HepG2 (cell line): Measurements from ENCODE around the gene MVP. TPM values are rescaled to one million over a fixed set of nuclear protein-coding genes. Genes with fewer than 3 reads are reported as not detected.
A peak's percentile ranks its signal among the peaks of the same experiment; 100 is the strongest.

ENCODE experiments used
- AHR ChIP-seq: IDR thresholded peaks from 2 replicates; pipeline ENCODE4 v1.6.1; 2018; ENCODE audit warnings: missing genetic modification reagents, missing compliant biosample characterization
- ATF3 ChIP-seq: sonication (generic); formaldehyde crosslinking; IDR thresholded peaks from 2 replicates; pipeline ENCODE4 v1.4.0; 2020; ENCODE audit warnings: missing genetic modification reagents
- KAT8 ChIP-seq: IDR thresholded peaks from 2 replicates; pipeline ENCODE4 v1.6.1; 2016; ENCODE audit warnings: missing genetic modification reagents, missing compliant biosample characterization
- KDM4B ChIP-seq: sonication (generic); formaldehyde crosslinking; IDR thresholded peaks from 2 replicates; pipeline ENCODE4 v1.4.0; 2020; ENCODE audit warnings: missing genetic modification reagents
- MIXL1 ChIP-seq: IDR thresholded peaks from 2 replicates; pipeline ENCODE4 v1.6.1; 2016
- SMYD3 ChIP-seq: sonication (generic); formaldehyde crosslinking; IDR thresholded peaks from 2 replicates; pipeline ENCODE4 v1.8.1; 2023; ENCODE audit warnings: mild to moderate bottlenecking, missing genetic modification reagents
- TCF12 ChIP-seq, 2 experiments: fragments of 450-650 bp in 1 of 2; sonication (generic) in 1 of 2; formaldehyde crosslinking in 1 of 2; IDR thresholded peaks; 2 replicates each; pipeline versions ENCODE4 v1.6.1 to v1.8.0; 2017 to 2022; ENCODE audit warnings: antibody characterized with exemption in 1 of 2, mild to moderate bottlenecking in 1 of 2, missing genetic modification reagents in 1 of 2, moderate library complexity in 1 of 2
- ZBTB1 ChIP-seq: sonication (generic); formaldehyde crosslinking; IDR thresholded peaks from 2 replicates; pipeline ENCODE4 v1.4.0; 2020; ENCODE audit warnings: missing genetic modification reagents, borderline replicate concordance
- ZBTB37 ChIP-seq: sonication (generic); formaldehyde crosslinking; IDR thresholded peaks from 2 replicates; pipeline ENCODE4 v1.4.0; 2020; ENCODE audit warnings: mild to moderate bottlenecking, missing genetic modification reagents
- ZNF296 ChIP-seq: sonication (generic); formaldehyde crosslinking; conservative IDR thresholded peaks from 2 replicates; pipeline ENCODE4 v1.5.0; 2020; ENCODE audit warnings: mild to moderate bottlenecking, missing genetic modification reagents
- ZNF34 ChIP-seq: sonication (generic); formaldehyde crosslinking; IDR thresholded peaks from 2 replicates; pipeline ENCODE4 v1.4.0; 2020; ENCODE audit warnings: mild to moderate bottlenecking, missing genetic modification reagents, borderline replicate concordance
- ZNF552 ChIP-seq: sonication (generic); formaldehyde crosslinking; IDR thresholded peaks from 2 replicates; pipeline ENCODE4 v1.9.0; 2022; ENCODE audit warnings: missing genetic modification reagents, mild to moderate bottlenecking, borderline replicate concordance
- ZNF558 ChIP-seq: sonication (generic); formaldehyde crosslinking; IDR thresholded peaks from 2 replicates; pipeline ENCODE4 v1.9.0; 2022; ENCODE audit warnings: mild to moderate bottlenecking, missing genetic modification reagents, borderline replicate concordance
- ZNF597 ChIP-seq: sonication (generic); formaldehyde crosslinking; IDR thresholded peaks from 2 replicates; pipeline ENCODE4 v1.5.0; 2020; ENCODE audit warnings: missing genetic modification reagents
- ZNF652 ChIP-seq: IDR thresholded peaks from 2 replicates; pipeline ENCODE4 v1.6.1; 2016; ENCODE audit warnings: low read depth, borderline replicate concordance
- ZNF737 ChIP-seq: sonication (generic); formaldehyde crosslinking; IDR thresholded peaks from 2 replicates; pipeline ENCODE4 v1.5.0; 2020; ENCODE audit warnings: missing genetic modification reagents, mild to moderate bottlenecking, borderline replicate concordance
- ZNF83 ChIP-seq: sonication (generic); formaldehyde crosslinking; IDR thresholded peaks from 2 replicates; pipeline ENCODE4 v1.4.0; 2020; ENCODE audit warnings: missing genetic modification reagents, mild to moderate bottlenecking, borderline replicate concordance
- ZNF841 ChIP-seq: sonication (generic); formaldehyde crosslinking; IDR thresholded peaks from 2 replicates; pipeline ENCODE4 v1.8.1; 2023; ENCODE audit warnings: missing genetic modification reagents, borderline replicate concordance
- polyA plus RNA-seq, 8 experiments: library from polyadenylated mRNA; depleted of rRNA in 3 of 8; stranded (reverse) in 7 of 8; unstranded in 1 of 8; fragments of >200 nt; fragmentation: Illumina TruSeq in 4 of 8; extraction: Trizol in 4 of 8; gene quantifications; 2 replicates each; pipeline versions ENCODE4 v1.2.1 to v1.2.3, GENCODE V29; 2011 to 2016; ENCODE audit warnings: low read depth in 4 of 8, missing spikeins in 1 of 8, mixed read lengths in 1 of 8; ENCODE audit not compliant: insufficient read depth in 1 of 8
- total RNA-seq, 5 experiments: library from RNA; depleted of rRNA; stranded (reverse); fragments of >200 nt; fragmentation: Illumina TruSeq; extraction: Trizol; gene quantifications; 2 replicates each; pipeline ENCODE4 v1.2.3, GENCODE V29; 2016; ENCODE audit warnings: low read depth in 1 of 5
- TF ChIP-seq, protein P1 (sequence below): sonication (generic); formaldehyde crosslinking; IDR thresholded peaks from 2 replicates; pipeline ENCODE4 v1.4.0; 2020; ENCODE audit warnings: missing genetic modification reagents; ENCODE audit errors: not compliant biosample characterization
- TF ChIP-seq, protein P2 (sequence below): IDR thresholded peaks from 2 replicates; pipeline ENCODE4 v1.4.0; 2020; ENCODE audit warnings: mild to moderate bottlenecking, missing genetic modification reagents

Gene MVP
- total and polyA plus RNA-seq, 2 of the 13 experiments (the other 11 are each of a cell fraction or from before 2014, with no cell fraction given), result 22.9 to 43.5 TPM

GRCh38 chr16:29807426-29808218, 12.6 kb upstream of the MVP start (continued):
- TF ChIP-seq TCF12 (IDR thresholded peaks at IDR 0.05) (no peak), TCF12 (CRISPR knock-in tag; IDR thresholded peaks at IDR 0.05) (peak; percentile 94), ZBTB1 (CRISPR knock-in tag) (no peak), KDM4B (CRISPR knock-in tag) (peak; percentile 68), SMYD3 (CRISPR knock-in tag) (peak; percentile 91; the same call in 1 of the 2 replicates), ZNF558 (peak; percentile 99), ZBTB37 (peak; percentile 90; the same call in 1 of the 2 replicates), ZNF841 (peak; percentile 94; the same call in 1 of the 2 replicates), ZNF597 (CRISPR knock-in tag) (no peak), ZNF83 (CRISPR knock-in tag) (peak; percentile 97), ZNF552 (peak; percentile 87), ZNF652 (CRISPR knock-in tag) (peak; percentile 20; the same call in 1 of the 2 replicates), ATF3 (CRISPR knock-in tag) (peak; percentile 51; the same call in 1 of the 2 replicates), ZNF737 (CRISPR knock-in tag) (peak; percentile 99), KAT8 (CRISPR knock-in tag) (peak; percentile 73), ZNF296 (CRISPR knock-in tag) (no peak), AHR (CRISPR knock-in tag) (peak; percentile 98; the same call in 1 of the 2 replicates), ZNF34 (CRISPR knock-in tag) (peak; percentile 99; the same call in 1 of the 2 replicates), MIXL1 (peak; percentile 72)
- TF ChIP-seq, protein P1, sequence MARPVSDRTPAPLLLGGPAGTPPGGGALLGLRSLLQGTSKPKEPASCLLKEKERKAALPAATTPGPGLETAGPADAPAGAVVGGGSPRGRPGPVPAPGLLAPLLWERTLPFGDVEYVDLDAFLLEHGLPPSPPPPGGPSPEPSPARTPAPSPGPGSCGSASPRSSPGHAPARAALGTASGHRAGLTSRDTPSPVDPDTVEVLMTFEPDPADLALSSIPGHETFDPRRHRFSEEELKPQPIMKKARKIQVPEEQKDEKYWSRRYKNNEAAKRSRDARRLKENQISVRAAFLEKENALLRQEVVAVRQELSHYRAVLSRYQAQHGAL (CRISPR knock-in tag), result peak; percentile 94
- TF ChIP-seq, protein P2, sequence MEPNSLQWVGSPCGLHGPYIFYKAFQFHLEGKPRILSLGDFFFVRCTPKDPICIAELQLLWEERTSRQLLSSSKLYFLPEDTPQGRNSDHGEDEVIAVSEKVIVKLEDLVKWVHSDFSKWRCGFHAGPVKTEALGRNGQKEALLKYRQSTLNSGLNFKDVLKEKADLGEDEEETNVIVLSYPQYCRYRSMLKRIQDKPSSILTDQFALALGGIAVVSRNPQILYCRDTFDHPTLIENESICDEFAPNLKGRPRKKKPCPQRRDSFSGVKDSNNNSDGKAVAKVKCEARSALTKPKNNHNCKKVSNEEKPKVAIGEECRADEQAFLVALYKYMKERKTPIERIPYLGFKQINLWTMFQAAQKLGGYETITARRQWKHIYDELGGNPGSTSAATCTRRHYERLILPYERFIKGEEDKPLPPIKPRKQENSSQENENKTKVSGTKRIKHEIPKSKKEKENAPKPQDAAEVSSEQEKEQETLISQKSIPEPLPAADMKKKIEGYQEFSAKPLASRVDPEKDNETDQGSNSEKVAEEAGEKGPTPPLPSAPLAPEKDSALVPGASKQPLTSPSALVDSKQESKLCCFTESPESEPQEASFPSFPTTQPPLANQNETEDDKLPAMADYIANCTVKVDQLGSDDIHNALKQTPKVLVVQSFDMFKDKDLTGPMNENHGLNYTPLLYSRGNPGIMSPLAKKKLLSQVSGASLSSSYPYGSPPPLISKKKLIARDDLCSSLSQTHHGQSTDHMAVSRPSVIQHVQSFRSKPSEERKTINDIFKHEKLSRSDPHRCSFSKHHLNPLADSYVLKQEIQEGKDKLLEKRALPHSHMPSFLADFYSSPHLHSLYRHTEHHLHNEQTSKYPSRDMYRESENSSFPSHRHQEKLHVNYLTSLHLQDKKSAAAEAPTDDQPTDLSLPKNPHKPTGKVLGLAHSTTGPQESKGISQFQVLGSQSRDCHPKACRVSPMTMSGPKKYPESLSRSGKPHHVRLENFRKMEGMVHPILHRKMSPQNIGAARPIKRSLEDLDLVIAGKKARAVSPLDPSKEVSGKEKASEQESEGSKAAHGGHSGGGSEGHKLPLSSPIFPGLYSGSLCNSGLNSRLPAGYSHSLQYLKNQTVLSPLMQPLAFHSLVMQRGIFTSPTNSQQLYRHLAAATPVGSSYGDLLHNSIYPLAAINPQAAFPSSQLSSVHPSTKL (CRISPR knock-in tag), result peak; percentile 59
